HCT116 (cell line): ENCODE results near the gene PHTF1.

ENCODE experiments used
- CEBPB ChIP-seq: IDR thresholded peaks from 2 replicates; pipeline ENCODE4 v1.6.1; 2012; ENCODE audit warnings: low read depth
- CTCF ChIP-seq, 3 experiments: fragments of 200-600 bp in 1 of 3; sonication (generic) in 1 of 3; IDR thresholded peaks in 2 of 3; conservative IDR thresholded peaks in 1 of 3; 2 replicates each; pipeline ENCODE4 v1.5.1; 2012 to 2017; ENCODE audit warnings: low read depth in 2 of 3, low read length in 2 of 3, antibody characterized with exemption in 1 of 3, borderline replicate concordance in 1 of 3, control low read depth in 1 of 3, mild to moderate bottlenecking in 1 of 3, mixed read lengths in 1 of 3, mixed run types in 1 of 3, moderate library complexity in 1 of 3; ENCODE audit not compliant: insufficient read depth in 1 of 3
- ELF1 ChIP-seq: IDR thresholded peaks from 2 replicates; pipeline ENCODE4 v1.6.1; 2012; ENCODE audit warnings: low read depth, borderline replicate concordance
- EZH2phosphoT487 ChIP-seq: fragments of 200-600 bp; IDR thresholded peaks from 2 replicates; pipeline ENCODE4 v1.6.1; 2018; ENCODE audit warnings: antibody characterized with exemption, borderline replicate concordance
- JUND ChIP-seq: IDR thresholded peaks from 2 replicates; pipeline ENCODE4 v1.6.1; 2012
- MAX ChIP-seq: IDR thresholded peaks from 2 replicates; pipeline ENCODE4 v1.6.1; 2012
- POLR2A ChIP-seq: IDR thresholded peaks from 2 replicates; pipeline ENCODE4 v1.7.0; 2011; ENCODE audit warnings: borderline replicate concordance; ENCODE audit not compliant: insufficient read depth, insufficient read length; ENCODE audit errors: extremely low read depth
- POLR2AphosphoS5 ChIP-seq: IDR thresholded peaks from 2 replicates; pipeline ENCODE4 v1.6.1; 2011; ENCODE audit warnings: mild to moderate bottlenecking, low read depth, low read length, moderate library complexity
- REST ChIP-seq: IDR thresholded peaks from 2 replicates; pipeline ENCODE4 v1.6.1; 2012; ENCODE audit warnings: low read depth
- SP1 ChIP-seq: IDR thresholded peaks from 2 replicates; pipeline ENCODE4 v1.6.1; 2012; ENCODE audit warnings: low read depth
- TCF7L2 ChIP-seq: IDR thresholded peaks from 2 replicates; pipeline ENCODE4 v1.7.0; 2011; ENCODE audit warnings: borderline replicate concordance, inconsistent platforms; ENCODE audit not compliant: insufficient read depth, insufficient read length; ENCODE audit errors: extremely low read depth
- ZNF274 ChIP-seq: fragments of 200-500 bp; sonication (Bioruptor generic); IDR thresholded peaks from 2 replicates; pipeline ENCODE4 v1.6.1; 2014; ENCODE audit warnings: mild to moderate bottlenecking, low read depth, low read length, inconsistent platforms

GRCh38 chr1:113797472-113797871 lies 38.2 kb upstream of the PHTF1 start:
- TF ChIP-seq MAX (no peak), CTCF (IDR thresholded peaks at IDR 0.05 in 2 of 3, conservative IDR thresholded peaks at IDR 0.05 in 1 of 3; ENCODE audit: borderline replicate concordance in 1 of 3, insufficient read depth in 1 of 3, low read depth in 2 of 3, low read length in 2 of 3) (no peak), ZNF274 (no peak), TCF7L2 (no peak), REST (no peak), EZH2phosphoT487 (no peak), CEBPB (no peak), POLR2AphosphoS5 (no peak), ELF1 (no peak), JUND (no peak), SP1 (no peak), POLR2A (no peak)
